ENCODE results near the gene HSPG2. TPM values are rescaled to one million over a fixed set of nuclear protein-coding genes. Genes with fewer than 3 reads are reported as not detected.
A peak's percentile ranks its signal among the peaks of the same experiment; 100 is the strongest.

Gene HSPG2
- total and polyA plus RNA-seq, 2 of the 8 experiments (the other 6 are each of a cell fraction or from before 2014, with no cell fraction given): 17.8 to 111 TPM

DNA sequence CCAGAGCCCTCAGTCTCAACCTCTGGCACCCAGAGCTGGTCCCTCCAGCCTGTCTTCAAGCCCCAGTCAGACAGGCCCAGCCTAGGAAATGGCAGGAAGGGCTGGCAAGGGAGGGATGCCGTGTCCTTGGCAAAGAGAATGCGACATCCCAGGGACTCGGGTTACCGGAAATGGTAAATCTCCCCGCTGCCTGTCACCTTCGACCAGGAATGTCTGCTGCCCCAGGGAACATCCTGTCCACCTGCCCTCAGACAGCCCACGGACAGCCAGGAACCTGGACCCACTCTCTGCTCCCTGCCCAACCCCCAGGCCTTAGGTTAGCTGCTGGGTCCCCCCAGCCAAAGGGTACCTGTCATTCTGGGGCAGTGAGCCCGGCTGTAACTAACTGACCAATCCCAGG lies 23.9 kb downstream of the HSPG2 start (continued):
- TF ChIP-seq CHD7 (IDR thresholded peaks at IDR 0.05; ENCODE audit: insufficient replicate concordance, low read length): no peak
- no peak for TF ChIP-seq ATF2 (IDR thresholded peaks at IDR 0.05; ENCODE audit: low read length)
- no peak for TF ChIP-seq JUND (IDR thresholded peaks at IDR 0.05; ENCODE audit: low read length)
- TF ChIP-seq BACH1 (IDR thresholded peaks at IDR 0.05; ENCODE audit: low read length): no peak
- peak; percentile 41; the same call in 1 of the 2 replicates for TF ChIP-seq TAF1 (IDR thresholded peaks at IDR 0.05; ENCODE audit: low read depth, low read length)
- TF ChIP-seq TEAD4 (IDR thresholded peaks at IDR 0.05; ENCODE audit: low read depth, low read length): peak; percentile 76; the same call in 1 of the 2 replicates
- TF ChIP-seq TAF7 (optimal IDR thresholded peaks at IDR 0.05; ENCODE audit: borderline replicate concordance, low read depth, low read length): no peak
- TF ChIP-seq RNF2 (IDR thresholded peaks at IDR 0.05; ENCODE audit: borderline replicate concordance, low read depth, low read length, missing control alignments, poor library complexity, severe bottlenecking): no peak
- TF ChIP-seq POLR2AphosphoS5 (IDR thresholded peaks at IDR 0.05; ENCODE audit: low read depth, low read length): no peak
- TF ChIP-seq TCF12 (IDR thresholded peaks at IDR 0.05; ENCODE audit: low read depth, low read length): 0 out of 2 replicates have a peak, but pooled peaks have one; percentile 39
